PFSK-1 (cell line): ENCODE measurements around the gene GPD1L.

ENCODE experiments used
- POLR2AphosphoS5 ChIP-seq: IDR thresholded peaks from 2 replicates; pipeline ENCODE4 v1.6.1; 2012; ENCODE audit warnings: low read depth, mild to moderate bottlenecking, control low read depth, low read length, moderate library complexity
- TAF1 ChIP-seq: IDR thresholded peaks from 2 replicates; pipeline ENCODE4 v1.6.1; 2012; ENCODE audit warnings: low read length, control low read depth, borderline replicate concordance; ENCODE audit not compliant: insufficient read depth

DNA sequence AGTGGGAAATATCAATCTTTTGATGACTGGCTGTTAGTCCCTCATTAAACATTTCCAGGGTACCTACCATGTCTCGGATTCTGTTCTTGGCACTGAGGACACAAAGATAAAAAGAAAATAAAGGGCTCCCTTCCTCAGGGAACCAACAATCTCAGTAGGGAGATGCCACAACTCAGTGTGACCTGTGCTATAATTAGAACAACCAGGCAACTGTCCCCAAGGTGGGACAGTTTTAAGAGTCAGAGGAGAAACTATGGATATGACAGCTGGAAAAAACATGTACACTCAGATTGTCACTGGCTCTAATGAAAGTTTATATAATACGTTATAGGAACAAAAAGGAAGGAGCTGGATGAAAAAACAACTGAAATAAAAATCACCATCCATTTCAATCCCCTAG lies 108.8 kb downstream of the GPD1L start:
- TF ChIP-seq POLR2AphosphoS5 = no peak
- no peak for TF ChIP-seq TAF1
